ENCODE data around the gene PMPCA. TPM values are rescaled to one million over a fixed set of nuclear protein-coding genes. Genes with fewer than 3 reads are reported as not detected.
A peak's percentile ranks its signal among the peaks of the same experiment; 100 is the strongest.

The PMPCA gene
- total and polyA plus RNA-seq, 2 of the 8 experiments (the other 6 are each of a cell fraction or from before 2014, with no cell fraction given), result 60.0 to 88.2 TPM

GRCh38 chr9:136403538-136403914 lies 6.9 kb upstream of the PMPCA start:
- Histone ChIP-seq H3K14ac (ENCODE audit: insufficient read length) (no peak overlapping the region), H2BK12ac (ENCODE audit: low read depth, low read length) (no peak overlapping the region), H2AFZ (ENCODE audit: low read length) (no peak overlapping the region), H3K27me3 (replicated peaks in 1 of 4; ENCODE audit: control insufficient read depth in 3 of 4, extremely low read depth in 1 of 4, insufficient read depth in 3 of 4, low read length in 3 of 4) (no peaks in the 10 kb centered on the region), H4K91ac (replicated peaks; ENCODE audit: insufficient read length, low read length) (no peak overlapping the region), H3K56ac (replicated peaks; ENCODE audit: insufficient read length, low read depth, low read length) (no peak overlapping the region), H3K4ac (replicated peaks; ENCODE audit: insufficient read length, low read depth, low read length) (no peak overlapping the region), H4K20me1 (replicated peaks in 1 of 2; ENCODE audit: control insufficient read depth in 1 of 2, insufficient read depth in 2 of 2, low read length in 2 of 2) (peaks cover 6 to 11% of the 10 kb centered on the region in 2 experiments), H3K36me3 (ENCODE audit: control insufficient read depth in 2 of 4, insufficient read depth in 4 of 4, low read length in 3 of 4) (peaks cover 16 to 49% (median 38%) of the 10 kb centered on the region in 4 experiments; a peak in 7 of 8 replicates), H3K9ac (replicated peaks in 1 of 4; ENCODE audit: extremely low read depth in 1 of 4, low read depth in 3 of 4, low read length in 3 of 4) (no peak overlapping the region), H3K4me2 (ENCODE audit: insufficient read depth in 1 of 2, low read depth in 2 of 2, low read length in 2 of 2) (no peak overlapping the region), H2BK120ac (replicated peaks; ENCODE audit: low read depth, low read length) (no peak overlapping the region), H3K27ac (ENCODE audit: low read depth, low read length) (no peak overlapping the region; the same call in 1 of the 2 replicates), H2BK5ac (ENCODE audit: low read depth, low read length) (no peak overlapping the region), H3K18ac (ENCODE audit: extremely low read depth, low read length) (no peak overlapping the region), H3K4me1 (replicated peaks in 1 of 4; ENCODE audit: control insufficient read depth in 3 of 4, insufficient read depth in 4 of 4, low read length in 3 of 4) (peaks cover 0 to 8% (median 6%) of the 10 kb centered on the region in 4 experiments; a peak in 5 of 7 replicates), H3K4me3 (ENCODE audit: extremely low read depth in 1 of 4, insufficient read depth in 2 of 4, low read depth in 3 of 4, low read length in 4 of 4) (no peak overlapping the region), H2AK5ac (ENCODE audit: low read depth, low read length) (no peak overlapping the region), H3K23me2 (ENCODE audit: low read depth, low read length) (peaks cover 6% of the 10 kb centered on the region; the same call in 1 of the 2 replicates), H2BK20ac (ENCODE audit: low read length) (no peak overlapping the region), H3K9me3 (ENCODE audit: insufficient read depth in 2 of 2, low read depth in 1 of 2, low read length in 1 of 2) (no peaks in the 10 kb centered on the region), H3K23ac (ENCODE audit: insufficient read length) (no peak overlapping the region), H3K79me1 (ENCODE audit: low read depth, low read length) (peaks cover 10% of the 10 kb centered on the region), H4K8ac (ENCODE audit: extremely low read depth, insufficient read depth, low read length) (peak overlapping the region; percentile 3; the same call in 1 of the 2 replicates), H4K5ac (ENCODE audit: insufficient read length, low read depth, low read length) (no peak overlapping the region), H3K79me2 (ENCODE audit: control insufficient read depth in 1 of 2, insufficient read depth in 2 of 2, low read length in 2 of 2) (peaks cover 0 to 17% of the 10 kb centered on the region in 2 experiments; a peak in 2 of 4 replicates), H2BK15ac (ENCODE audit: low read length) (no peak overlapping the region)
- 100% methylated on average over 4 of the region's 5 CpGs; no CpG with 5 or more reads in 1 of the 2 experiments for WGBS, 2 experiments (ENCODE audit: extremely low coverage in 1 of 2, insufficient coverage in 1 of 2, insufficient read length in 1 of 2, insufficient replicate concordance in 2 of 2, low coverage in 1 of 2, low lambda C conversion rate in 2 of 2, missing lambda C conversion rate in 1 of 2)
- ChIA-PET POLR2A (ENCODE audit: partially characterized antibody) (interaction anchor here (1.3 to 14.6 kb wide), 6 partner anchors 14 to 40 kb away, joined by 3 to 139 read pairs (median 24); partner anchors contain the start of gene DNLZ), CTCF (ENCODE audit: partially characterized antibody) (interaction anchor here (0.7 to 3.2 kb wide), 6 partner anchors 10 to 240 kb away, joined by 3 to 10 read pairs (median 3); no protein-coding TSS in a partner anchor)
- FAIRE-seq (no peak), DNase-seq (ENCODE audit: low read depth in 1 of 2, low spot score in 2 of 2) (no peak)
- TF ChIP-seq, protein P1, sequence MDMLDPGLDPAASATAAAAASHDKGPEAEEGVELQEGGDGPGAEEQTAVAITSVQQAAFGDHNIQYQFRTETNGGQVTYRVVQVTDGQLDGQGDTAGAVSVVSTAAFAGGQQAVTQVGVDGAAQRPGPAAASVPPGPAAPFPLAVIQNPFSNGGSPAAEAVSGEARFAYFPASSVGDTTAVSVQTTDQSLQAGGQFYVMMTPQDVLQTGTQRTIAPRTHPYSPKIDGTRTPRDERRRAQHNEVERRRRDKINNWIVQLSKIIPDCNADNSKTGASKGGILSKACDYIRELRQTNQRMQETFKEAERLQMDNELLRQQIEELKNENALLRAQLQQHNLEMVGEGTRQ (IDR thresholded peaks at IDR 0.05; ENCODE audit: low read length), result no peak
- TF ChIP-seq EP300 (IDR thresholded peaks at IDR 0.05; ENCODE audit: borderline replicate concordance in 1 of 2, low read depth in 2 of 2, low read length in 2 of 2) (no peak), RAD21 (IDR thresholded peaks at IDR 0.05 in 1 of 2, conservative IDR thresholded peaks at IDR 0.05 in 1 of 2; ENCODE audit: low read depth in 2 of 2, low read length in 2 of 2) (no peak)

Measured in H1 (cell line).